CD4-positive, alpha-beta memory T cell (primary cell): ENCODE data around the gene P4HTM. TPM values are rescaled to one million over a fixed set of nuclear protein-coding genes. Genes with fewer than 3 reads are reported as not detected.
A peak's percentile ranks its signal among the peaks of the same experiment; 100 is the strongest.

Source experiments
- CTCF ChIA-PET: fragments of 350-600 bp; sonication (Branson Sonifier 250); formaldehyde crosslinking; loops from one replicate; lab custom pipeline; 2021; ENCODE audit warnings: inconsistent platforms; ENCODE audit not compliant: partially characterized antibody; lab: Charles Lee
- POLR2A ChIA-PET: fragments of 350-600 bp; sonication (Branson Sonifier 250); formaldehyde crosslinking; loops from one replicate; lab custom pipeline; 2021; ENCODE audit not compliant: partially characterized antibody; lab: Charles Lee
- DNase-seq, 5 donors: peaks; one replicate each; pipeline versions ENCODE4 v3.0.0 to v3.0.0-alpha.2; 2020 to 2022; ENCODE audit warnings: mixed read lengths in 1 of 5
- H3K27ac ChIP-seq: one replicate; pipeline ENCODE4 v1.7.0; 2013; ENCODE audit warnings: low read depth, low read length
- H3K27me3 ChIP-seq: 2 replicates; pipeline ENCODE4 v1.7.0; 2013; ENCODE audit warnings: mild to moderate bottlenecking, low read length, moderate library complexity; ENCODE audit not compliant: insufficient read depth
- H3K36me3 ChIP-seq: 2 replicates; pipeline ENCODE4 v1.7.0; 2013; ENCODE audit warnings: mild to moderate bottlenecking, low read length, moderate library complexity; ENCODE audit not compliant: insufficient read depth
- H3K4me1 ChIP-seq: 2 replicates; pipeline ENCODE4 v1.7.0; 2013; ENCODE audit warnings: mild to moderate bottlenecking, low read length, moderate library complexity; ENCODE audit not compliant: insufficient read depth
- H3K4me3 ChIP-seq, 2 donors: one replicate each; pipeline ENCODE4 v1.7.0; 2013; ENCODE audit warnings: low read length in 2 of 2, mild to moderate bottlenecking in 1 of 2
- H3K9me3 ChIP-seq, 2 donors: one replicate each; pipeline ENCODE4 v1.7.0; 2013; ENCODE audit warnings: low read length in 2 of 2, control low read depth in 1 of 2; ENCODE audit not compliant: control insufficient read depth in 1 of 2
- H3K27ac Mint-ChIP-seq, 7 donors: one replicate each; pipeline ENCODE4 v1.8.0; 2020 to 2021; ENCODE audit warnings: mixed read lengths in 7 of 7, mild to moderate bottlenecking in 6 of 7, inconsistent platforms in 3 of 7, moderate library complexity in 3 of 7
- H3K27me3 Mint-ChIP-seq, 2 donors: one replicate each; pipeline ENCODE4 v1.8.0; 2020 to 2021; ENCODE audit warnings: mixed read lengths in 2 of 2
- H3K36me3 Mint-ChIP-seq, 2 donors: one replicate each; pipeline ENCODE4 v1.8.0; 2020 to 2021; ENCODE audit warnings: mixed read lengths in 2 of 2, inconsistent platforms in 1 of 2, mild to moderate bottlenecking in 1 of 2
- H3K4me1 Mint-ChIP-seq, 4 donors: one replicate each; pipeline ENCODE4 v1.8.0; 2020 to 2021; ENCODE audit warnings: mixed read lengths in 4 of 4, mild to moderate bottlenecking in 1 of 4
- H3K4me3 Mint-ChIP-seq, 8 donors: one replicate each; pipeline ENCODE4 v1.8.0; 2020 to 2021; ENCODE audit warnings: mixed read lengths in 8 of 8, mild to moderate bottlenecking in 7 of 8, moderate library complexity in 6 of 8, inconsistent platforms in 3 of 8
- H3K9me3 Mint-ChIP-seq, 8 donors: one replicate each; pipeline ENCODE4 v1.8.0; 2020 to 2021; ENCODE audit warnings: mixed read lengths in 8 of 8, mild to moderate bottlenecking in 5 of 8, inconsistent platforms in 3 of 8, moderate library complexity in 1 of 8
- intact Hi-C: fragments of 100-400 bp; cut with micrococcal nuclease; formaldehyde crosslinking; loops from one replicate; pipeline ENCODE4 v1.15.1; 2023
- polyA plus RNA-seq, 2 donors: library from polyadenylated mRNA; unstranded; fragments of 300-500 nt; fragmentation: Illumina TruSeq; gene quantifications; one replicate each; pipeline ENCODE4 v1.2.3, GENCODE V29; 2021
- total RNA-seq, 2 experiments: library from RNA; stranded (reverse); gene quantifications; one replicate each; pipeline ENCODE4 v1.2.3, GENCODE V29; 2021

P4HTM gene
- total and polyA plus RNA-seq, 4 experiments from 2014 or later: 29.7 to 87.3 (median 56.1) TPM

GRCh38 chr3:49017229-49017970, 27.4 kb downstream of the P4HTM start:
- Histone ChIP-seq H3K4me1 (peaks cover 35% of the 10 kb centered on the region), H3K27ac (peak overlapping the region; percentile 79), H3K9me3 (no peaks in the 10 kb centered on the region), H3K27me3 (no peaks in the 10 kb centered on the region), H3K36me3 (peaks cover 38% of the 10 kb centered on the region), H3K4me3 (peak overlapping the region; percentile 61 to 89)
- Mint-ChIP-seq H3K9me3 (peaks cover 0 to 1% (median 0%) of the 10 kb centered on the region in 8 donors), H3K4me3 (peak overlapping the region; percentile 76 to 98 (median 90)), H3K27me3 (no peaks in the 10 kb centered on the region), H3K27ac (peak overlapping the region; percentile 61 to 93 (median 83)), H3K36me3 (peaks cover 0 to 45% of the 10 kb centered on the region in 2 donors), H3K4me1 (peaks cover 13 to 46% (median 28%) of the 10 kb centered on the region in 4 donors)
- intact Hi-C loops: no loop called here
- CTCF ChIA-PET: interaction anchor here (1.5 to 15.4 kb wide), 3 partner anchors 8 to 28 kb away, joined by 4 to 216 read pairs (median 173); partner anchors contain the start of genes IMPDH2, P4HTM and WDR6
- DNase-seq: no peak
- POLR2A ChIA-PET: interaction anchor here (0.7 to 22.1 kb wide), 6 partner anchors 4 to 103 kb away, joined by 3 to 629 read pairs (median 192); partner anchors contain the start of genes DALRD3, IMPDH2, NDUFAF3 and P4HTM

- Histone ChIP-seq H3K36me3 (peaks cover 36% of the 10 kb centered on the region), H3K4me3 (peak within 1 kb of the TSS; percentile 61 to 89), H3K27ac (peak within 1 kb of the TSS; percentile 79), H3K4me1 (peaks cover 42% of the 10 kb centered on the region), H3K9me3 (no peaks in the 10 kb centered on the region), H3K27me3 (no peaks in the 10 kb centered on the region)
- intact Hi-C loops: no loop called here
- peak; percentile 64 to 70 (median 69) for DNase-seq
- Mint-ChIP-seq H3K4me3 (peak within 1 kb of the TSS; percentile 89 to 98 (median 95)), H3K27ac (peak within 1 kb of the TSS; percentile 91 to 95 (median 93)), H3K36me3 (peaks cover 0 to 46% of the 10 kb centered on the region in 2 donors), H3K9me3 (peaks cover 0 to 1% (median 0%) of the 10 kb centered on the region in 8 donors), H3K27me3 (no peaks in the 10 kb centered on the region), H3K4me1 (peaks cover 15 to 54% (median 33%) of the 10 kb centered on the region in 4 donors)
- POLR2A ChIA-PET: interaction anchor here (0.6 to 22.1 kb wide), 9 partner anchors 3 to 103 kb away, joined by 3 to 629 read pairs (median 6); partner anchors contain the start of genes DALRD3, IMPDH2, NDUFAF3 and P4HTM
- CTCF ChIA-PET: interaction anchor here (1.5 to 15.4 kb wide), 3 partner anchors 8 to 29 kb away, joined by 4 to 216 read pairs (median 173); partner anchors contain the start of genes IMPDH2, P4HTM and WDR6
Measured at GRCh38 chr3:49017971-49018706, 28.1 kb downstream of the P4HTM start, which contains the start of gene DALRD3. Gene DALRD3 (minus strand): TSS chr3:49018580. CDS start chr3:49018564, 16 bp downstream.

GRCh38 chr3:49018707-49019006, 28.6 kb downstream of the P4HTM start:
- peak overlapping the region; percentile 89 to 98 (median 92) for H3K4me3 Mint-ChIP-seq
- POLR2A ChIA-PET: interaction anchor here (0.6 to 22.1 kb wide), 6 partner anchors 3 to 96 kb away, joined by 3 to 629 read pairs (median 236); partner anchors contain the start of genes DALRD3, IMPDH2, NDUFAF3 and P4HTM
- intact Hi-C loops: no loop called here
- CTCF ChIA-PET: interaction anchor here (11.0 to 15.4 kb wide), 2 partner anchors 9 to 29 kb away, joined by 173 to 216 read pairs; partner anchors contain the start of genes P4HTM and WDR6
- peak overlapping the region; percentile 91 to 95 (median 93) for H3K27ac Mint-ChIP-seq
- H3K9me3 Mint-ChIP-seq: peaks cover 0 to 1% (median 0%) of the 10 kb centered on the region in 8 donors
- Histone ChIP-seq H3K36me3 (peaks cover 35% of the 10 kb centered on the region), H3K9me3 (no peaks in the 10 kb centered on the region), H3K4me3 (peak overlapping the region; percentile 61 to 89), H3K27ac (peak overlapping the region; percentile 79), H3K4me1 (peaks cover 48% of the 10 kb centered on the region), H3K27me3 (no peaks in the 10 kb centered on the region)
- H3K36me3 Mint-ChIP-seq: peaks cover 0 to 44% of the 10 kb centered on the region in 2 donors
- peaks cover 16 to 56% (median 37%) of the 10 kb centered on the region in 4 donors for H3K4me1 Mint-ChIP-seq
- no peaks in the 10 kb centered on the region for H3K27me3 Mint-ChIP-seq
- no peak for DNase-seq

- peak overlapping the region; percentile 65 to 98 for H3K4me3 ChIP-seq
- Mint-ChIP-seq H3K27me3 (no peaks in the 10 kb centered on the region), H3K4me1 (peaks cover 16 to 66% (median 37%) of the 10 kb centered on the region in 4 donors), H3K4me3 (peak overlapping the region; percentile 89 to 98 (median 95)), H3K9me3 (peaks cover 0 to 1% (median 0%) of the 10 kb centered on the region in 8 donors), H3K27ac (peak overlapping the region; percentile 70 to 95 (median 88)), H3K36me3 (peaks cover 12 to 45% of the 10 kb centered on the region in 2 donors)
- intact Hi-C loops: loop anchor here (2.0 to 10.0 kb wide), 3 partner anchors 75 to 325 kb away; partner anchors contain the start of genes QRICH1, SLC25A20 and USP4
- ChIA-PET CTCF (interaction anchor here (11.0 to 15.4 kb wide), 2 partner anchors 10 to 31 kb away, joined by 173 to 216 read pairs; partner anchors contain the start of genes P4HTM and WDR6), POLR2A (interaction anchor here (0.7 to 22.1 kb wide), 7 partner anchors 1 to 310 kb away, joined by 3 to 629 read pairs (median 96); partner anchors contain the start of genes DALRD3, IMPDH2, NDUFAF3 and P4HTM)
- peaks cover 34% of the 10 kb centered on the region for H3K36me3 ChIP-seq
- no peak for DNase-seq
- H3K27me3 ChIP-seq: no peaks in the 10 kb centered on the region
- peaks cover 49% of the 10 kb centered on the region for H3K4me1 ChIP-seq
- H3K9me3 ChIP-seq: no peaks in the 10 kb centered on the region
- peak overlapping the region; percentile 97 for H3K27ac ChIP-seq
Measured at GRCh38 chr3:49019941-49020329, 29.9 kb downstream of the P4HTM start.

- intact Hi-C loops: loop anchor here (1.0 to 10.0 kb wide), 6 partner anchors 9 to 324 kb away; partner anchors contain the start of genes IMPDH2, P4HTM, QRICH1 and SLC25A20
- H3K27ac ChIP-seq: peak overlapping the region; percentile 97
- CTCF ChIA-PET: interaction anchor here (1.7 to 15.4 kb wide), 5 partner anchors 11 to 150 kb away, joined by 5 to 216 read pairs (median 18); partner anchors contain the start of genes KLHDC8B, P4HTM, QRICH1 and WDR6
- Mint-ChIP-seq H3K27me3 (no peaks in the 10 kb centered on the region), H3K9me3 (peaks cover 0 to 1% (median 0%) of the 10 kb centered on the region in 8 donors), H3K36me3 (peaks cover 17 to 45% of the 10 kb centered on the region in 2 donors), H3K27ac (peak overlapping the region; percentile 70 to 99 (median 93)), H3K4me1 (peaks cover 16 to 71% (median 39%) of the 10 kb centered on the region in 4 donors), H3K4me3 (peak overlapping the region; percentile 94 to 98 (median 96))
- no peak for DNase-seq
- peaks cover 34% of the 10 kb centered on the region for H3K36me3 ChIP-seq
- H3K4me3 ChIP-seq: peak overlapping the region; percentile 65 to 98
- H3K27me3 ChIP-seq: no peaks in the 10 kb centered on the region
- H3K9me3 ChIP-seq: no peaks in the 10 kb centered on the region
- peaks cover 49% of the 10 kb centered on the region for H3K4me1 ChIP-seq
- POLR2A ChIA-PET: interaction anchor here (0.8 to 22.1 kb wide), 17 partner anchors 1 to 793 kb away, joined by 3 to 629 read pairs (median 7); partner anchors contain the start of genes DALRD3, IMPDH2, NDUFAF3 and NME6
Measured at GRCh38 chr3:49020330-49021212, 30.5 kb downstream of the P4HTM start.
